Cortex of kidney (tissue), 1 donor: ENCODE measurements around the gene GNB5.
"Not testable (repeated sequence)": the region's sequence is repeated elsewhere in the genome, so short reads cannot be mapped to it uniquely, and the experiment has no call there.

Experiments
- DNase-seq: peaks from one replicate; lab custom pipeline; 2025; lab: John Stamatoyannopoulos, UW

GNB5 gene

GRCh38 chr15:52093539-52094510, 97.4 kb downstream of the GNB5 start:
- no peak for DNase-seq

GRCh38 chr15:52093167-52093538, 98.0 kb downstream of the GNB5 start:
- DNase-seq = no peak

GRCh38 chr15:52090193-52090592, 101.0 kb downstream of the GNB5 start:
- no peak for DNase-seq

GRCh38 chr15:52086011-52086786, 105.0 kb downstream of the GNB5 start:
- DNase-seq = no peak

GRCh38 chr15:52085299-52085698, 105.9 kb downstream of the GNB5 start:
- DNase-seq = no peak

GRCh38 chr15:52083603-52084002, 107.6 kb downstream of the GNB5 start:
- DNase-seq = no peak

GRCh38 chr15:52083037-52083359, 108.2 kb downstream of the GNB5 start:
- not testable (repeated sequence) for DNase-seq

GRCh38 chr15:52082197-52083036, 108.8 kb downstream of the GNB5 start:
- DNase-seq = no peak

- no peak for DNase-seq
Observed at GRCh38 chr15:52080706-52081392, 110.3 kb downstream of the GNB5 start.

- DNase-seq = no peak
Observed at GRCh38 chr15:52080031-52080430, 111.2 kb downstream of the GNB5 start.

- no peak for DNase-seq
Observed at GRCh38 chr15:52078876-52079700, 112.1 kb downstream of the GNB5 start.

GRCh38 chr15:52078197-52078875, 112.9 kb downstream of the GNB5 start:
- no peak for DNase-seq

GRCh38 chr15:52076889-52077781, 114.1 kb downstream of the GNB5 start:
- DNase-seq = no peak

GRCh38 chr15:52071570-52071969, 119.6 kb downstream of the GNB5 start:
- DNase-seq = no peak

- DNase-seq = no peak
Observed at GRCh38 chr15:52069559-52069958, 121.6 kb downstream of the GNB5 start.

- no peak for DNase-seq
Observed at GRCh38 chr15:52068004-52068615, 123.1 kb downstream of the GNB5 start.

GRCh38 chr15:52067545-52067926, 123.7 kb downstream of the GNB5 start:
- DNase-seq = no peak

- no peak for DNase-seq
Observed at GRCh38 chr15:52066842-52067544, 124.2 kb downstream of the GNB5 start.
